Measurements from ENCODE around the gene APMAP. TPM values are rescaled to one million over a fixed set of nuclear protein-coding genes. Genes with fewer than 3 reads are reported as not detected.

The APMAP gene
- polyA plus RNA-seq, 1 of the 3 experiments (the other 2 are of a cell fraction), result 107 TPM

DNA sequence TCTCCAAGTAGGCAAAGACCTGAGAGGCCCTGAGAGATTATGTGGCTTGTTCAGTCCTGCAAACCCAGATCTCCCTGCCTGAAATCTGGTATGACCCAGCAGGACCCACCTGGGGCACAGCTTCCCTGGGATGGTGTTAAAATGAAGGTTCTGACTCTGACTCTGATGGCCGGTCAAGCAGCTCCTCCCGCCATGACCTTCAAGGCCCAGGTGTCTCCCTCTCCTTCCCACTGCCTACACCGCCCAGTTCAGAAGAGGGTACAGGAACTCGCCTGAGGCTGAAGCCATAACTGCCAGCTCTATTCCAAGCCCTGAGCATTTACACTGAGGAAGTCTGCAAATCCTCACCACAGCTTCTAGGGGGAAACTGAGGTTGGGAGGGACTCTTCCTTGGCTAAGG, 49.4 kb downstream of the APMAP start:
- Histone ChIP-seq H3K4me1 (ENCODE audit: control insufficient read depth in 1 of 2, insufficient read depth in 2 of 2, low read depth in 1 of 2, low read length in 1 of 2) (no peaks in the 10 kb centered on the region), H3K27ac (ENCODE audit: low read depth in 2 of 2, low read length in 1 of 2) (no peak overlapping the region), H3K27me3 (ENCODE audit: insufficient read depth) (no peaks in the 10 kb centered on the region), H3K9me2 (no peaks in the 10 kb centered on the region), H3K4me2 (no peak overlapping the region), H3F3A (replicated peaks; ENCODE audit: insufficient read depth) (no peaks in the 10 kb centered on the region), H3K9ac (no peak overlapping the region), H4K20me1 (ENCODE audit: insufficient read depth) (no peaks in the 10 kb centered on the region), H3K9me3 (no peaks in the 10 kb centered on the region), H3K79me2 (ENCODE audit: insufficient read depth) (no peaks in the 10 kb centered on the region), H3K36me3 (replicated peaks in 1 of 2; ENCODE audit: control insufficient read depth in 1 of 2, insufficient read depth in 2 of 2, low read length in 1 of 2) (no peaks in the 10 kb centered on the region), H2AFZ (ENCODE audit: low read depth) (no peak overlapping the region), H3K4me3 (ENCODE audit: low read depth in 2 of 2, low read length in 1 of 2) (no peak overlapping the region)
- ChIA-PET CTCF (interaction anchor here (3.2 kb wide), 1 partner anchor 12 kb away, joined by 12 read pairs; no protein-coding TSS in a partner anchor), POLR2A (no interaction called here)
- 38% methylated on average over 2 of the region's 4 CpGs for WGBS (ENCODE audit: low lambda C conversion rate)
- TF ChIP-seq TCF12 (IDR thresholded peaks at IDR 0.05) (no peak), RFX5 (IDR thresholded peaks at IDR 0.05; ENCODE audit: low read length) (no peak), GATA2 (CRISPR knock-in tag; IDR thresholded peaks at IDR 0.05) (no peak), YY1 (IDR thresholded peaks at IDR 0.05; ENCODE audit: low read depth) (no peak), FOSL2 (IDR thresholded peaks at IDR 0.05; ENCODE audit: borderline replicate concordance, low read depth) (no peak), EP300 (IDR thresholded peaks at IDR 0.05; ENCODE audit: borderline replicate concordance in 1 of 2, low read depth in 1 of 2, low read length in 1 of 2) (no peak), EZH2phosphoT487 (IDR thresholded peaks at IDR 0.05; ENCODE audit: borderline replicate concordance, low read depth) (no peak), RCOR1 (IDR thresholded peaks at IDR 0.05; ENCODE audit: low read length) (no peak)
- TF ChIP-seq, protein P1, sequence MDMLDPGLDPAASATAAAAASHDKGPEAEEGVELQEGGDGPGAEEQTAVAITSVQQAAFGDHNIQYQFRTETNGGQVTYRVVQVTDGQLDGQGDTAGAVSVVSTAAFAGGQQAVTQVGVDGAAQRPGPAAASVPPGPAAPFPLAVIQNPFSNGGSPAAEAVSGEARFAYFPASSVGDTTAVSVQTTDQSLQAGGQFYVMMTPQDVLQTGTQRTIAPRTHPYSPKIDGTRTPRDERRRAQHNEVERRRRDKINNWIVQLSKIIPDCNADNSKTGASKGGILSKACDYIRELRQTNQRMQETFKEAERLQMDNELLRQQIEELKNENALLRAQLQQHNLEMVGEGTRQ (IDR thresholded peaks at IDR 0.05; ENCODE audit: borderline replicate concordance, low read depth, low read length), result no peak
- TF ChIP-seq, protein P2, sequence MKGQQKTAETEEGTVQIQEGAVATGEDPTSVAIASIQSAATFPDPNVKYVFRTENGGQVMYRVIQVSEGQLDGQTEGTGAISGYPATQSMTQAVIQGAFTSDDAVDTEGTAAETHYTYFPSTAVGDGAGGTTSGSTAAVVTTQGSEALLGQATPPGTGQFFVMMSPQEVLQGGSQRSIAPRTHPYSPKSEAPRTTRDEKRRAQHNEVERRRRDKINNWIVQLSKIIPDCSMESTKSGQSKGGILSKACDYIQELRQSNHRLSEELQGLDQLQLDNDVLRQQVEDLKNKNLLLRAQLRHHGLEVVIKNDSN (IDR thresholded peaks at IDR 0.05; ENCODE audit: borderline replicate concordance, low read depth), result no peak
- no peak for DNase-seq

DNA sequence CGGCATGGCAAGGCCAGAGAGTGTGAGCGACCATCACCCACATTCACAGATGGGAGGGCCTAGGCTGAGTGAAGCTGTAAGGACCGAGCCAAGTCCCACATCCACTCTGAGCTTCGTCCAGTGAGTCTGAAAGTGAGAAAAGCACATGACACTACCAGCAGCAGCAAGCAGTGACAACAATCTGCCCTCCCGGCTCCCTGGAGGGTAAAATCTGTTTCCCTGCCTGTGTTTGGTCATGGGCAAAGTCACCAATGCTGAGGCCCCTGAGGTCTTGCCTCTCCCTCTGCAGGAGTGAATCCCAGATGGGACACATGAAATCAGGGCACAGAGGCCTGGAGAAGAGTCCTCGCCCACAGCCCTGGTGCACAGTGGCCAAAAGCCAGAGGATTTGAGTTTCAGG, 49.9 kb downstream of the APMAP start:
- Histone ChIP-seq H3K9me3 (no peaks in the 10 kb centered on the region), H3K9me2 (no peaks in the 10 kb centered on the region), H3K27me3 (ENCODE audit: insufficient read depth) (no peaks in the 10 kb centered on the region), H3K27ac (ENCODE audit: low read depth in 2 of 2, low read length in 1 of 2) (no peak overlapping the region), H2AFZ (ENCODE audit: low read depth) (no peak overlapping the region), H3K4me3 (ENCODE audit: low read depth in 2 of 2, low read length in 1 of 2) (no peak overlapping the region), H3K79me2 (ENCODE audit: insufficient read depth) (no peaks in the 10 kb centered on the region), H3K36me3 (replicated peaks in 1 of 2; ENCODE audit: control insufficient read depth in 1 of 2, insufficient read depth in 2 of 2, low read length in 1 of 2) (no peaks in the 10 kb centered on the region), H3K9ac (no peak overlapping the region), H3K4me1 (ENCODE audit: control insufficient read depth in 1 of 2, insufficient read depth in 2 of 2, low read depth in 1 of 2, low read length in 1 of 2) (no peaks in the 10 kb centered on the region), H4K20me1 (ENCODE audit: insufficient read depth) (no peaks in the 10 kb centered on the region), H3K4me2 (no peak overlapping the region), H3F3A (replicated peaks; ENCODE audit: insufficient read depth) (no peaks in the 10 kb centered on the region)
- no peak for TF ChIP-seq EP300 (IDR thresholded peaks at IDR 0.05; ENCODE audit: borderline replicate concordance in 1 of 2, low read depth in 1 of 2, low read length in 1 of 2)
- no peak for TF ChIP-seq SMC3 (IDR thresholded peaks at IDR 0.05; ENCODE audit: low read depth, low read length)
- TF ChIP-seq, protein P3, sequence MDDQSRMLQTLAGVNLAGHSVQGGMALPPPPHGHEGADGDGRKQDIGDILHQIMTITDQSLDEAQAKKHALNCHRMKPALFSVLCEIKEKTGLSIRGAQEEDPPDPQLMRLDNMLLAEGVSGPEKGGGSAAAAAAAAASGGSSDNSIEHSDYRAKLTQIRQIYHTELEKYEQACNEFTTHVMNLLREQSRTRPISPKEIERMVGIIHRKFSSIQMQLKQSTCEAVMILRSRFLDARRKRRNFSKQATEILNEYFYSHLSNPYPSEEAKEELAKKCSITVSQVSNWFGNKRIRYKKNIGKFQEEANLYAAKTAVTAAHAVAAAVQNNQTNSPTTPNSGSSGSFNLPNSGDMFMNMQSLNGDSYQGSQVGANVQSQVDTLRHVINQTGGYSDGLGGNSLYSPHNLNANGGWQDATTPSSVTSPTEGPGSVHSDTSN (IDR thresholded peaks at IDR 0.05), result no peak
- no peak for TF ChIP-seq RFX5 (IDR thresholded peaks at IDR 0.05; ENCODE audit: low read length)
- CTCF ChIA-PET, result interaction anchor here (0.9 to 3.2 kb wide), 2 partner anchors 11 to 12 kb away, joined by 3 to 12 read pairs; no protein-coding TSS in a partner anchor
- POLR2A ChIA-PET, result no interaction called here
- DNase-seq, result no peak
- WGBS (ENCODE audit: low lambda C conversion rate), result 0% methylated on average over 3 of the region's 6 CpGs
